C4-2B (cell line): ENCODE data around the gene ARNT2.
A peak's percentile ranks its signal among the peaks of the same experiment; 100 is the strongest.

ENCODE experiments used
- H3K27ac ChIP-seq: fragments of 450-650 bp; 2 replicates; pipeline ENCODE4 v1.5.1; 2017
- CTCF ChIP-seq: fragments of 450-650 bp; conservative IDR thresholded peaks from 2 replicates; pipeline ENCODE4 v1.5.1; 2017; ENCODE audit warnings: mild to moderate bottlenecking
- ZFX ChIP-seq: fragments of 450-650 bp; IDR thresholded peaks from 2 replicates; pipeline ENCODE4 v1.6.1; 2017

The ARNT2 gene

GRCh38 chr15:80455051-80455648 is 51.0 kb downstream of the ARNT2 start:
- no peak overlapping the region for H3K27ac ChIP-seq

GRCh38 chr15:80455668-80456442 is 51.7 kb downstream of the ARNT2 start:
- TF ChIP-seq ZFX: no peak
- TF ChIP-seq CTCF: peak; percentile 98
- H3K27ac ChIP-seq: no peak overlapping the region

More at GRCh38 chr15:80455051-80455648, 51.0 kb downstream of the ARNT2 start:
- TF ChIP-seq CTCF (no peak), ZFX (no peak)

- TF ChIP-seq ZFX (no peak), CTCF (no peak)
These were observed 52.6 kb downstream of the ARNT2 start for GRCh38 chr15:80456517-80457492.

GRCh38 chr15:80457896-80458295 is 53.7 kb downstream of the ARNT2 start:
- H3K27ac ChIP-seq: no peak overlapping the region
- TF ChIP-seq CTCF: no peak
- TF ChIP-seq ZFX: no peak

More at GRCh38 chr15:80456517-80457492, 52.6 kb downstream of the ARNT2 start:
- H3K27ac ChIP-seq: no peak overlapping the region

GRCh38 chr15:80458580-80458979 is 54.4 kb downstream of the ARNT2 start:
- TF ChIP-seq CTCF: no peak
- TF ChIP-seq ZFX: no peak

GRCh38 chr15:80459380-80459779 is 55.2 kb downstream of the ARNT2 start:
- H3K27ac ChIP-seq: no peak overlapping the region
- TF ChIP-seq ZFX (no peak), CTCF (no peak)

More at GRCh38 chr15:80458580-80458979, 54.4 kb downstream of the ARNT2 start:
- no peak overlapping the region for H3K27ac ChIP-seq
